Measurements from ENCODE around the gene DHX58.

DHX58 gene

DNA sequence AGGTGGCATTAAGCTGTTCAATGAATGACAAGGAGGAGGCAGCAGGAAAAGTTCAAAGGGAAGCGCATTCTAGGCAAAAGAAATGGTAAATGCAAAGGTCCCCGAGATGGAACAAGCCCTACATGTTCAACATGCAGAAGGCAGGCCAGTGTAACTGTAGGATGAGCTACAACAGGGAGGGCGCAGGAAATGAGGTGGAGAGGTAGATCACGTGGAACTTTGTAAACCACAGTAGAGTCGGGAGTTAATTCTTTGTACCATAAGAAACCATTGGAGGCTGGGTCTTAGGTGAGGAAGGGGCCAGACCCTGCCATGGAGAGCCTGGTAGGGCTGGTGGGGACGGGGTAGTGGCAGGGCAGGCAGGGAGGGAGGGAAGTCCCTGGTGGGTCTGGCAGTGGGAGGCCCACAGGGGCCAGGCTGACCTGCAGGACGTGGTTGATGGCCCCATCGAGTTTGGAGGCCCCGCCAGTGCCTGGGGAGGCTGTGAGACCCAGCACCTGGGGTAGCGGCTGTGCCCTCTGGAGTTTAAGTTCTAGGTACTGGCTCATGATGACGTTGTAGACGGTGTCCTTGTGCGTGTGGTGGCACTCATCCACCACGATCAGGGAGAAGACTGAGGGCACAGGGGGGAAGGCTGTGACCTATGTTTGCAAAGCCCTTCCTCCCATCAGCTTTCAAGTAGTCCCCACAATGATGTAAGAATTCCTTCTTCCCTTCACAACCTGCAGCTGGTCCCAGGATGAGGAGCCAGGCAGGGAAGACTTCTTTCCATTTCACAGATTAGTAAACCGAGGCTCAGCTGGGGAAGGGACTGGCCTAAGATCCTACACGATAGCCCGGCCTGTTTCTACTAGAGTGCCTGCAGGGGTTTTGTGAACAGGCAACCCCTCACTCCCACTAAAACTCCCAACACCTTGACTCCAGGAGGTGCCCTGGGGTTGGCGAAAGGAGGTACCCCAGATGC, 1.9 kb downstream of the DHX58 start:
- TF ChIP-seq TAF1 (IDR thresholded peaks at IDR 0.05; ENCODE audit: borderline replicate concordance, insufficient read depth, low read length) = no peak
- no peak for TF ChIP-seq FOXP2 (optimal IDR thresholded peaks at IDR 0.05; ENCODE audit: borderline replicate concordance, extremely low read depth, extremely low read length, insufficient read depth)
- TF ChIP-seq, protein P1, sequence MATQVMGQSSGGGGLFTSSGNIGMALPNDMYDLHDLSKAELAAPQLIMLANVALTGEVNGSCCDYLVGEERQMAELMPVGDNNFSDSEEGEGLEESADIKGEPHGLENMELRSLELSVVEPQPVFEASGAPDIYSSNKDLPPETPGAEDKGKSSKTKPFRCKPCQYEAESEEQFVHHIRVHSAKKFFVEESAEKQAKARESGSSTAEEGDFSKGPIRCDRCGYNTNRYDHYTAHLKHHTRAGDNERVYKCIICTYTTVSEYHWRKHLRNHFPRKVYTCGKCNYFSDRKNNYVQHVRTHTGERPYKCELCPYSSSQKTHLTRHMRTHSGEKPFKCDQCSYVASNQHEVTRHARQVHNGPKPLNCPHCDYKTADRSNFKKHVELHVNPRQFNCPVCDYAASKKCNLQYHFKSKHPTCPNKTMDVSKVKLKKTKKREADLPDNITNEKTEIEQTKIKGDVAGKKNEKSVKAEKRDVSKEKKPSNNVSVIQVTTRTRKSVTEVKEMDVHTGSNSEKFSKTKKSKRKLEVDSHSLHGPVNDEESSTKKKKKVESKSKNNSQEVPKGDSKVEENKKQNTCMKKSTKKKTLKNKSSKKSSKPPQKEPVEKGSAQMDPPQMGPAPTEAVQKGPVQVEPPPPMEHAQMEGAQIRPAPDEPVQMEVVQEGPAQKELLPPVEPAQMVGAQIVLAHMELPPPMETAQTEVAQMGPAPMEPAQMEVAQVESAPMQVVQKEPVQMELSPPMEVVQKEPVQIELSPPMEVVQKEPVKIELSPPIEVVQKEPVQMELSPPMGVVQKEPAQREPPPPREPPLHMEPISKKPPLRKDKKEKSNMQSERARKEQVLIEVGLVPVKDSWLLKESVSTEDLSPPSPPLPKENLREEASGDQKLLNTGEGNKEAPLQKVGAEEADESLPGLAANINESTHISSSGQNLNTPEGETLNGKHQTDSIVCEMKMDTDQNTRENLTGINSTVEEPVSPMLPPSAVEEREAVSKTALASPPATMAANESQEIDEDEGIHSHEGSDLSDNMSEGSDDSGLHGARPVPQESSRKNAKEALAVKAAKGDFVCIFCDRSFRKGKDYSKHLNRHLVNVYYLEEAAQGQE (IDR thresholded peaks at IDR 0.05; ENCODE audit: insufficient read depth in 1 of 2, low read depth in 2 of 2, low read length in 2 of 2) = no peak
- TF ChIP-seq POLR2AphosphoS5 (IDR thresholded peaks at IDR 0.05; ENCODE audit: low read depth, low read length) = no peak
- no peak for TF ChIP-seq SIN3A (IDR thresholded peaks at IDR 0.05; ENCODE audit: borderline replicate concordance, insufficient read depth, low read length)

DNA sequence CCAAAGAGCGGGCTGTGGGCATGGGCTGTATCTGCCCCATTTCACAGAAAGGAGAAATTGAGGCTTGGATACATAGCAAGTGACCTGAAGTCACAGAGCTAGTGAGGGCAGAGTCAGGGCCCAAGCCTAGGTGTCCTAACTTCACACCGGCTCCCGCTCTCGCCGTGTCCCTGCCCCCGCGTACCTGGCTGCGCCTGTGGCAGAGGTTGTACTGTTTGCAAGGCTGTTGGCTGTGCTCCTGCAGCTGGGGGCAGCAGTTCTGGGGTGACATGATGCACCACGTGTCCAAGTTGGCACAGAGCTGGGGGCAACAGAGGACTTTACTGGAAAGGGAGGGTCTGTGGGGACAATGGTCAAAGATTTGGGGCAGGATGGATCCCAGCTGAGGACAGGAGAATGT, 3.4 kb downstream of the DHX58 start:
- no peak for TF ChIP-seq TAF1 (IDR thresholded peaks at IDR 0.05; ENCODE audit: borderline replicate concordance, insufficient read depth, low read length)
- TF ChIP-seq, protein P1 (IDR thresholded peaks at IDR 0.05; ENCODE audit: insufficient read depth in 1 of 2, low read depth in 2 of 2, low read length in 2 of 2) = no peak
- TF ChIP-seq POLR2AphosphoS5 (IDR thresholded peaks at IDR 0.05; ENCODE audit: low read depth, low read length) = no peak
- no peak for TF ChIP-seq SIN3A (IDR thresholded peaks at IDR 0.05; ENCODE audit: borderline replicate concordance, insufficient read depth, low read length)
- no peak for TF ChIP-seq FOXP2 (optimal IDR thresholded peaks at IDR 0.05; ENCODE audit: borderline replicate concordance, extremely low read depth, extremely low read length, insufficient read depth)

DNA sequence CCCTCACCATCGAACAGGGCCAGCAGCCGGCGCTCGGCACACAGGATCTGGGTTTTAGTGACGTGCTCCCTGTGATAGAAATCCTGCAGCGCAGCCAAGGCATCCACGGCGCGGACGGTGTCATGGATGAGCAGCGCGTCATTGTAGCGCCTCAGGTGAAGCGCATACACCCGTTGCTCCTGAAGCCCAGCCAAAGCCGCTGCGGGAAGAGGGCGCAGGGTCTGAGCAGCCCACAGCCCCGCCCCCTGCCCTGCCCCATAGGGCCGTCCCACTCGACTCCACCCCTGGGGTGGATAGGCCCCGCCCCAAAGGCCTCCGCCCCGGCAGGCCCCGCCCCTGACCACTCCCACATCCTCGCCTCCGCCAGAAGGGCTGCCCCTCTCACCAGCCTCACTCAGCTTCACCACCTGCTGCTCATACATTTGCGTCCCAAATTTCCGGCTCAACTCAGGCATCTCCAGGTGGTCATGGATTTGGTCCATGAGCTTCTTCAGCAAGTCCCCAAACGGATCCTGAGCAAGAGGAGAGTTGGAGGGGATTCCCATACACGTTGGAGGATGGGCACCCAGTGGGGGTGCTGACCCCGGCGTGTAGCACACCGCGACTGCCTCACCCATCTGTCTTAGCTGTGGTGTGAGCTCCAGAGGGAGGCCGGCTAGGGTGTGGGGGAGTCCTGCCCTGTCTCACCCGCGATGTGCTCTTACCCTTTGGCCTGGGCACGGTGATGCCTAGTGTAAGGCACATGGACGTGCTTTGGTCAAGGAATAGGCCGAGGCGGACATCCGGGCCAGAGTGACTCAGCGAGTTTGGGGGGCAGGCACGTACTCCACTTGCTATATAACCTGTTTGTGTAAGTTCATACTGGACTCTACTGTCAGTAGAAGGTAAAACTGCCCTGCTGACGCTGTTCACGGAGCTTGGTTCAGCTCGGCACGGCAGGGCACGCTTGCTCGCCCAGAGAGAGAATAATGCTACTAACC, 4.6 kb downstream of the DHX58 start:
- no peak for TF ChIP-seq TAF1 (IDR thresholded peaks at IDR 0.05; ENCODE audit: borderline replicate concordance, insufficient read depth, low read length)
- TF ChIP-seq POLR2AphosphoS5 (IDR thresholded peaks at IDR 0.05; ENCODE audit: low read depth, low read length) = no peak
- TF ChIP-seq, protein P1 (IDR thresholded peaks at IDR 0.05; ENCODE audit: insufficient read depth in 1 of 2, low read depth in 2 of 2, low read length in 2 of 2) = no peak

DNA sequence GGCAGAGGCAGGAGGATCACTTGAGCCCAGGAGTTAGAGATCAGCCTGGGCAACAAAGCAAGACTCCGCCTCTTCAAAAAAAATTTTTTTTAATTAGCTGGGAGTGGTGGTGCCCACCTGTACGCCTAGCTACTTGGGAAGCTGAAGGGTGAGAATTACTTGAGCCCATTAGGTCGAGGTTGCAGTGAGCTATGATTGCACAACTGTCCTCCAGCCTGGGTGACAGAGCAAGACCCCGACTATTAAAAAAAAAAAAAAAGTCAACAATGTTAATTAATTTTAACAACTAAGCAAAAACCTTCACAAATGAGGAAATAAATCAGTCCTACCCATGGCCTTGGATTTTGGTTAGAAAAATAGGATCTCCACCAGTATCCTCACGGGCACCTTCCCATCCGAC, 5.4 kb downstream of the DHX58 start:
- TF ChIP-seq SIN3A (IDR thresholded peaks at IDR 0.05; ENCODE audit: borderline replicate concordance, insufficient read depth, low read length) = no peak
- TF ChIP-seq FOXP2 (optimal IDR thresholded peaks at IDR 0.05; ENCODE audit: borderline replicate concordance, extremely low read depth, extremely low read length, insufficient read depth) = no peak
- no peak for TF ChIP-seq TAF1 (IDR thresholded peaks at IDR 0.05; ENCODE audit: borderline replicate concordance, insufficient read depth, low read length)
- TF ChIP-seq POLR2AphosphoS5 (IDR thresholded peaks at IDR 0.05; ENCODE audit: low read depth, low read length) = no peak
- TF ChIP-seq, protein P1 (IDR thresholded peaks at IDR 0.05; ENCODE audit: insufficient read depth in 1 of 2, low read depth in 2 of 2, low read length in 2 of 2) = no peak

Measured in PFSK-1 (cell line).